Activated CD4-positive, alpha-beta T cell treated with anti-CD3 and anti-CD28 coated beads, Interleukin-2, Interleukin-6, amounts not matched to agents 100 ng/mL and 50 ng/mL, durations not matched to agents 16 hours and 8 hours (primary cell): ENCODE results near the gene FOXP1.
A peak's percentile ranks its signal among the peaks of the same experiment; 100 is the strongest.

Experiments
- DNase-seq: peaks from one replicate; pipeline ENCODE4 v3.0.0-alpha.2; 2020

FOXP1 gene

DNA sequence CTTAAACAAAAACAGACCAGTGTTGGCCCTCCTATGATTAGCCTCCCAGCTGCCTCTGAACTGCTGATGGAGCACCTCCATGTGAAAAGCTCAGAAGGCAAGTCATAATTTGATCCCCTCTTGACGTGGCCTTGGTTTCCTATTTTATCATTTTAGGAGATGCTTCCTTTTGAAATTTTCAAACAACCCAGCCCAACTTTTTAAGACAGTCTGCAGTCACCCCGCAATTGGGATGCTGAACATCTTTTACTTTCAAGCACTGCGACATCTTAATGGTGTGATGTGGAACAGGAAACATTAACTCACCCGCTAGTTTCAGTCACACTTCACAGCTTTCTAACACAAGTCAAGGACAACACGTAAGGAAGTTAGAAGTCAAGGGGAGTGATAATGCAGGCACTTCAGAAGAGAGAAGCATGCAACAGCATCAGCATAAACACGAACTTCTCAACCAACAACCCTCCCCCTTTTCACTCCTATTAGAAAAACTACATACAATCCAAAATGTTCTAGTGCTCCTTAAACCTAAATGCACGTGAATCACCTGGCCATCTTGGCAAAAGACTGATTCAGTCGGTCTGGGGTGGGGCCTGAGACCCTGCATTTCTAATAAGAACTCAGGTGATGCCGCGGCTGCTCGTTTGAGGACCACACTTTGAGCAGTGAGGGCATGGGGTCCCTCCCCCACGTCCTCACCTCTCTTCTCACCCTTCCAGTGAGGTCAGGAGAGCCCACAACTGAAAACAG is 161.5 kb downstream of the FOXP1 start:
- DNase-seq = peak; percentile 89

DNA sequence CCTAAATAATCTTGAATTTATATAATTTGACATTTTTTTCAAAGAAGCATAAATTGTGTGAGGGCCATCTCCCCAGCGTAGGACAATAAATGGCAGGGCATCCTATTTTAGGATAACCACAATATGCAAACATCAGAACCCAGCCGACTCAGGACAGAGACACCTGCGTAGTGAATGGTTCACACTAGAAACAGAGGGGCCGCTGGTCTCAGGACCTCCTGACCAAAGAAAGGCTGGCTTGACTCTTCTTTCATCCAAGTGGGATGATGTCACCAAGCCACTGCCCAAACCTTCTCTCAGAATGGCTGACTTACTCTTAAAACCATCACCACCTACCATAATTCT is 162.1 kb downstream of the FOXP1 start:
- no peak for DNase-seq

DNA sequence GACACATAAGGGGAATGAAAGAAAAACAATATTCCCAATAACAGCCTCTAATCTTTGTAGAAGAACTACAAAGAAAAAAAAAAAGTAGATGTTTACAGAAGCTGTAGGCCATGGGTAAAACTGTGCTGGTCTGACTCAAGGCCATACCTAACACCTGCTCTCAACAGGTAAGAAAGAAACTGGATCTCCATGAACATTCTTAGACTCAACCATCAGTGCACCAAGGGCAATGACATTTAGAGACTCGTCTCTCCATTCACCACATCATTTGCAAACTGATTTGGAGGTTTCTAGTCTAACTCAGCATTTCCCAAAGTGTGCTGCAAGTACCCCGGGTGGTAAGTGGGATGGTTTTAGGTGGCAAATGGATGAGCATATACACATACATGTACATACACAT is 164.2 kb downstream of the FOXP1 start:
- DNase-seq = peak; percentile 40

- no peak for DNase-seq
These were observed 165.7 kb downstream of the FOXP1 start for GRCh38 chr3:71417791-71418190.

DNA sequence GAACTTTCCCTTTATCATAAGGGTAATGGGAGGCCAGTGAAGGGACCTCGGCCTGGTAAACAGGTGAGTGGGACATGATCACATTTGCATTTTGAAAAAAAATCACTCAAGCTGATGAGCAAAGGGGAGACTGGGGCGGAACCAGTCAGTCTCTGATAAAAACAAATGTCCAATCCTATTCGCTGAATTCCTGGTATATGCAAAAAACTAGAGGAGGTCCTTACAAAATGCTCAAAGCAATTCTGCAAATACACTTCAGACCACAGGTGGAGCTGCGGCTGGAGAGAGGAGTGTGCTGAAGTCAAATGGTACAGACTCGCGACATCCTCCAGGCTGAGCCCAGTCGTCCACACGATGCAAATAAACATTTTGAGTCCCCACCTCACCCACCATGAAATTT is 166.7 kb downstream of the FOXP1 start:
- DNase-seq = peak; percentile 42

GRCh38 chr3:71415681-71416122 is 167.8 kb downstream of the FOXP1 start:
- no peak for DNase-seq

- no peak for DNase-seq
These were observed 169.2 kb downstream of the FOXP1 start for GRCh38 chr3:71414189-71414927.

DNA sequence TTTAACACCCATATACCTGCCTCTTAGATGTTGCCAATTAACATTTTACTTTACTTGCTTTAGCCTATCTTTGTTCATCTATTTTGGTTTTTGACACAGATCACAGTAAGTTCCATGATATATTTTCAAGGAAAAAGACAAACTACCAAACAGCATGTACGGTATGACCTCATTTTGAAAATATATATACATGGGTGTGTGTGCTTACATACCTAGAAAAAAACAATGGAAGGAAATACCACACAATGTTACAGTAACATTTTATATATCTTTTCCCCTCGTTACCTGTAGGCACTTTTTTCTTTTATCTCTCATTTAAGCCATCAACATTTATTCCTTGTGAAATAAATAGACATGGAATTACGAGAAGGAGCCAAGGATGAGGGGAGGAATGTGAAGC is 170.0 kb downstream of the FOXP1 start:
- DNase-seq = no peak

- no peak for DNase-seq
These were observed 174.2 kb downstream of the FOXP1 start for GRCh38 chr3:71409352-71409751.

- DNase-seq = no peak
These were observed 174.6 kb downstream of the FOXP1 start for GRCh38 chr3:71408903-71409302.

DNA sequence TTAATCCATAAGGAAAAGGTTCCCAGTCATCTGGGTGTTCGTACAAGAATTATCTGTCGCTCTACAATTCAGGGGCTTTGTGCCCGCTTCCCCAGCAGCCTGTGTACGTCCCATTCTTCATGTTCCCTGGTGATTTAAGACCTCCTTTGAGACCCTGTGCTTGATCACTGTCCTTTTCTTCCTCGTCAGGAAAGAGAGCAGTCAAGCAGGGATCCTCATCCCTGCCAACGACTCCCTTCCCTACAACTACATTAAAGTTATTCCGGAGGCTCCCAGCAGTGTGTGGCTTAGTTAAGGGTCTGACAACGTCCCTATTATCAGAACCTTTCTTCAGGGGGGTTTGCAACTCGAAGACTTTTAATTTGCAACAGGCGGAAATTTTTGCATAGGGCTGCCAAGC is 175.7 kb downstream of the FOXP1 start:
- DNase-seq = no peak

GRCh38 chr3:71406972-71407810 is 176.3 kb downstream of the FOXP1 start:
- DNase-seq = no peak

- no peak for DNase-seq
These were observed 180.6 kb downstream of the FOXP1 start for GRCh38 chr3:71402911-71403310.

- DNase-seq = no peak
These were observed 181.2 kb downstream of the FOXP1 start for GRCh38 chr3:71402280-71402679.

- no peak for DNase-seq
These were observed 181.8 kb downstream of the FOXP1 start for GRCh38 chr3:71401695-71402231.

DNA sequence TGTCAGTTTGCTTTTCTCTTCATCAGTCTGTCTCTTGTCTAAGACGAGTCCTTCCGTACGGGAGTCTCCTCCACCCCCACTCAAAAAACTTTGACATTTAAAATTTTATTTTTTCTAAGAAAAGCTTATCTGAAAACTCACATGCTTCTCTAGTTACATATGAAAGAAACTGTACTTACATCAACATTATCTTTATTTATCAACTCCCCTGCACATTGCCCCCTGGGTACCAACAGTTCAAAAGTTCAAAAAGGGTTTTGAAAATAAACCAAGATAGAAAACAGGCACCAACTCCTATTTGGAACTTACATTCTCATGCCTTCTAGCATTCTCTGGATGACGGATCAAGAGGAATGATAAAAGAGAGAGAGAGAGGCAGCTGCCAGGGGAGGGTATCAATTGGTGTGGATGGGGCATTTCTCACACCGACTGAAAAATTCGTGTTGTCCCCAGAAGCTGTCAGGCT is 182.5 kb downstream of the FOXP1 start:
- no peak for DNase-seq

GRCh38 chr3:71399478-71399877 is 184.1 kb downstream of the FOXP1 start:
- DNase-seq = no peak

GRCh38 chr3:71398157-71398836 is 185.2 kb downstream of the FOXP1 start:
- peak; percentile 32 for DNase-seq

DNA sequence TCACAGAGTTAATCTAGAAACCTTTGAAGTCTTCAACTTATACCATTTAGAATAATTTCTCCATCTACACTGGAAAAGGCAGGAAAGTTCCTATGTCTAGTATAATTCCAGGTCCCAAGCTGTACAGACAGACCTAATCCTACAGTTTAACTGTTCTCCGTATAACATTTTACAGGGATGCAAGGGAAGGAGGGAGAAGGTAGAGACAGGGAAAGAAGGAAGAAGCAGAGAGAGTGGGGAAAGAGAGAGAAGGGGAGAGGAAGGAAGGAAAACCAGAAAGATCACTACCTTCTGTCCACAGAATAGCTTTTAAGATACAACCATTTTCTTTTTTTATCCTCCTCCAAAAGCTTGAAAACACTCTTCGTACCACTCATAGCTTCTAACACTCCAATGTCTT is 185.8 kb downstream of the FOXP1 start:
- no peak for DNase-seq

GRCh38 chr3:71397046-71397445 is 186.5 kb downstream of the FOXP1 start:
- no peak for DNase-seq

DNA sequence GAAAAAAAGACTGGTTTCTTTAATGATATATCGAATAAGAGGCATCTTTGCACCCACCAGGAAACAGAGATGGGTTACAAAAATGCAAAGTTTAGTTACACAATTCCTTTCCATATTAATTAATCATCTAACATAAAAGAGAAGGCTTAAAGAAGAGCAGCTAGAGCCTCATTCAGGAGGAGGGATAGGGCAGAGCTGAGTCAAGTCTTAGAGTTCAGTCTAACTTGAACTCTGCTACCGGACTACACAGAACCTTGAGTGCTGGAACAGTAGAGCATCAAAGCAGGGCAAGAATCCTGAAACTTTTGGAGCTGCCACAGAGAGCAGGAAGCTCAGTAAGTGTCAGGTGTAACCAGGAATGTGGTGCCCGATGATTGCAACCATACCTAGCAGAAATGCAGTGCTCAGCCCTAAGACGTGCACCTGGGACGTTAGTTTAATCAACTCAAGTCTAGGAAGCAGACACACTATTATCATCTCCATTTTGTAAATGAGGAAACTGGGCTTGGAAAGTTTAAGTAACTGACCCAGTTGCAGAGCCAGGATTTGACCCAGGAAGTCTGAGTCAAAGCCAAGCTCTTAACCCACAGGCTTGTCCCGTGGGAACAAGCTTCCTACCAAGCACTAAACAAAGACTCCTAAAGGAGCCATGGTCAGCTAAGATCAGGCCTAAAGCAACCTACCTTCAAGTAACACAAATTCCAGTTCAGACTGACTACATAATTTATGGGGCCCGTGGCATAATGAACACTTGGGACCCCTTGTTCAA is 187.4 kb downstream of the FOXP1 start:
- DNase-seq = no peak

GRCh38 chr3:71395470-71395869 is 188.1 kb downstream of the FOXP1 start:
- no peak for DNase-seq
